Measurements from ENCODE around the gene VOPP1. TPM values are rescaled to one million over a fixed set of nuclear protein-coding genes. Genes with fewer than 3 reads are reported as not detected.

Gene VOPP1
- total RNA-seq, 6 experiments from 2014 or later = 103 to 135 (median 122) TPM

GRCh38 chr7:55498770-55499169 lies 73.5 kb downstream of the VOPP1 start:
- Mint-ChIP-seq H3K4me3 (no peak overlapping the region), H3K4me1 (ENCODE audit: low read depth) (peaks cover 17% of the 10 kb centered on the region), H3K36me3 (ENCODE audit: low read depth) (peaks cover 15% of the 10 kb centered on the region), H3K27me3 (ENCODE audit: insufficient read depth) (no peaks in the 10 kb centered on the region; the same call in 1 of the 2 replicates), H3K9me3 (no peaks in the 10 kb centered on the region), H3K27ac (no peak overlapping the region)
- no peak for DNase-seq
- TF ChIP-seq, protein P1, sequence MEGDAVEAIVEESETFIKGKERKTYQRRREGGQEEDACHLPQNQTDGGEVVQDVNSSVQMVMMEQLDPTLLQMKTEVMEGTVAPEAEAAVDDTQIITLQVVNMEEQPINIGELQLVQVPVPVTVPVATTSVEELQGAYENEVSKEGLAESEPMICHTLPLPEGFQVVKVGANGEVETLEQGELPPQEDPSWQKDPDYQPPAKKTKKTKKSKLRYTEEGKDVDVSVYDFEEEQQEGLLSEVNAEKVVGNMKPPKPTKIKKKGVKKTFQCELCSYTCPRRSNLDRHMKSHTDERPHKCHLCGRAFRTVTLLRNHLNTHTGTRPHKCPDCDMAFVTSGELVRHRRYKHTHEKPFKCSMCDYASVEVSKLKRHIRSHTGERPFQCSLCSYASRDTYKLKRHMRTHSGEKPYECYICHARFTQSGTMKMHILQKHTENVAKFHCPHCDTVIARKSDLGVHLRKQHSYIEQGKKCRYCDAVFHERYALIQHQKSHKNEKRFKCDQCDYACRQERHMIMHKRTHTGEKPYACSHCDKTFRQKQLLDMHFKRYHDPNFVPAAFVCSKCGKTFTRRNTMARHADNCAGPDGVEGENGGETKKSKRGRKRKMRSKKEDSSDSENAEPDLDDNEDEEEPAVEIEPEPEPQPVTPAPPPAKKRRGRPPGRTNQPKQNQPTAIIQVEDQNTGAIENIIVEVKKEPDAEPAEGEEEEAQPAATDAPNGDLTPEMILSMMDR (IDR thresholded peaks at IDR 0.05) = no peak

DNA sequence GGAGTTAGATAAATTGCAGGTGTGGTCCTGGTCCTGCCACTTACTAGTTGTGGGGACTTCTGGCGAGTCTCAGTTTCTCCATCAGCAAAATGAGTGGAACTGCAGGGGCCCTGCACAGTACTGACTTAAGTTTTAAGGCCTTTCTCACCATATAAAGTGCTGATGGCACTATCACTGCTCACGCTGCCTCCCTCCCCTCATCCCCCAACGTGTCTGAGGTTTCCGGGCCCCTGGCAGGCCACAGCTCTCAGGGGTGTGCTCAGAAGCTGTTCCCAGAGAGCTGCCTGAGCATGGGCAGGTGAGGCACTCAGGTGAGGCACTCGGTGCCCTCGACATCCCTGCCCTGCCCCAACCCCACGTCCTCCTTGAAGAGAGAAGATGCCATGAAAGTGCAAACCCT lies 74.2 kb downstream of the VOPP1 start:
- Mint-ChIP-seq H3K27me3 (ENCODE audit: insufficient read depth) (no peaks in the 10 kb centered on the region; the same call in 1 of the 2 replicates), H3K27ac (no peak overlapping the region; the same call in 1 of the 2 replicates), H3K9me3 (no peaks in the 10 kb centered on the region), H3K4me3 (no peak overlapping the region), H3K4me1 (ENCODE audit: low read depth) (peaks cover 23% of the 10 kb centered on the region), H3K36me3 (ENCODE audit: low read depth) (peaks cover 13% of the 10 kb centered on the region)
- TF ChIP-seq, protein P1 (IDR thresholded peaks at IDR 0.05) = no peak
- no peak for DNase-seq

DNA sequence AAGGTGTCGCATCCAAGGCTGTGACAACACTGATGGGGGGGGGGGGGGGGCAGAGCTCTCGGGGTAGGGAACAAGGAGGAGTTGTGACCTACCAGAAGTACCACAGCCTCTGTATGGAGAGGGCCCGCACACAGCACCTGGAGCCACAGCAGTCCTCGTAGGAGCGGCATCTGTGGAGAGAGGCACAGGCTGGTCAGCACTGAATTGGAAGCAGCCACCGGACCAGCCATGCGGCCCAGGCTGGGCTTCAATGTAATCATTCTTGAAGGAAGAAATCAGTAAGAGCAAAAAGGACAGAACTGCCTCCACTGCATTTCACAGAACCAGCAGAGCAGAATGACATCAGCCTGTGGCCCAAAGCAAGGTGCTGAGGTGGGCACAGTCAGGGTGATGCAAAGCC lies 74.8 kb downstream of the VOPP1 start:
- H3K9me3 Mint-ChIP-seq = no peaks in the 10 kb centered on the region
- no peaks in the 10 kb centered on the region; the same call in 1 of the 2 replicates for H3K27me3 Mint-ChIP-seq (ENCODE audit: insufficient read depth)
- peaks cover 29% of the 10 kb centered on the region for H3K4me1 Mint-ChIP-seq (ENCODE audit: low read depth)
- H3K27ac Mint-ChIP-seq = no peak overlapping the region
- TF ChIP-seq, protein P1 (IDR thresholded peaks at IDR 0.05) = no peak
- H3K4me3 Mint-ChIP-seq = no peak overlapping the region
- H3K36me3 Mint-ChIP-seq (ENCODE audit: low read depth) = peaks cover 10% of the 10 kb centered on the region
- no peak for DNase-seq

GRCh38 chr7:55496906-55497305 lies 75.4 kb downstream of the VOPP1 start:
- TF ChIP-seq, protein P1 (IDR thresholded peaks at IDR 0.05) = no peak
- H3K4me3 Mint-ChIP-seq = no peak overlapping the region
- no peaks in the 10 kb centered on the region; the same call in 1 of the 2 replicates for H3K27me3 Mint-ChIP-seq (ENCODE audit: insufficient read depth)

DNA sequence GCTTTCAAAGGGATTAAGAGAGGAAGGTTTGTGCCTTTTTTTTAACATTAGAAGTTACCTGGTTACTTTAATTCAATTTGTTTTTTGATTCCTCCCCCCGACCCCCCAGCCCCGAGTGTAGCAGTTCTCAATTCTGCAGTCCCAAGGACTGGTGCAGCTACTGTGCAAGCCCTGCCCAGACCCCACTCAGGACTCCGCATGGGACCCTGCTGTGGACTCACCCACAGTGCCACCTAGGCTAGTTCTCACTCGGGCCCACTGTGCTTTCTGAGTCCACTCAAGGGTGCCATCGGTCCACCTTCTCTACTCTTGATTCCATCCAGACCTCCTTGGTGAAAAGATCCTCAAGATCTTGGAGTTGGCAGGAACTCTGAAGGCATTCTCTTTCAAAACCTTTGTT lies 77.4 kb downstream of the VOPP1 start:
- no peaks in the 10 kb centered on the region for H3K9me3 Mint-ChIP-seq
- peaks cover 17% of the 10 kb centered on the region for H3K36me3 Mint-ChIP-seq (ENCODE audit: low read depth)
- TF ChIP-seq, protein P1 (IDR thresholded peaks at IDR 0.05) = no peak
- H3K4me1 Mint-ChIP-seq (ENCODE audit: low read depth) = peaks cover 30% of the 10 kb centered on the region
- no peak overlapping the region for H3K27ac Mint-ChIP-seq
- H3K27me3 Mint-ChIP-seq (ENCODE audit: insufficient read depth) = no peaks in the 10 kb centered on the region; the same call in 1 of the 2 replicates
- DNase-seq = no peak
- no peak overlapping the region for H3K4me3 Mint-ChIP-seq

More at GRCh38 chr7:55496906-55497305, 75.4 kb downstream of the VOPP1 start:
- Mint-ChIP-seq H3K9me3 (no peaks in the 10 kb centered on the region), H3K4me1 (ENCODE audit: low read depth) (peaks cover 30% of the 10 kb centered on the region), H3K36me3 (ENCODE audit: low read depth) (peaks cover 12% of the 10 kb centered on the region), H3K27ac (no peak overlapping the region)
- no peak for DNase-seq

Measured in HFFc6 (cell line).